GM19324 (cell line): Measurements from ENCODE around the gene ARFGAP1.

Experiments
- ATAC-seq: cut with Tn5 transposase; IDR thresholded peaks from one replicate; pipeline ENCODE4 v1.9.1; 2021; ENCODE audit warnings: mild to moderate bottlenecking, moderate library complexity; ENCODE audit not compliant: unreplicated experiment, low FRiP score

The ARFGAP1 gene

GRCh38 chr20:63289311-63290135 is 16.9 kb downstream of the ARFGAP1 start:
- ATAC-seq: no peak

GRCh38 chr20:63290136-63290676 is 17.6 kb downstream of the ARFGAP1 start:
- no peak for ATAC-seq

- no peak for ATAC-seq
Observed at GRCh38 chr20:63290677-63291472, 18.3 kb downstream of the ARFGAP1 start.

GRCh38 chr20:63291811-63292210 is 19.2 kb downstream of the ARFGAP1 start:
- no peak for ATAC-seq

GRCh38 chr20:63292292-63292701 is 19.7 kb downstream of the ARFGAP1 start:
- no peak for ATAC-seq

- ATAC-seq: no peak
Observed at GRCh38 chr20:63292904-63293303, 20.3 kb downstream of the ARFGAP1 start, which contains the start of gene COL20A1. COL20A1 (plus strand) TSS chr20:63293186; CDS start chr20:63295108, 1,922 bp downstream.

- ATAC-seq: no peak
Observed at GRCh38 chr20:63293456-63293855, 20.8 kb downstream of the ARFGAP1 start.

- no peak for ATAC-seq
Observed at GRCh38 chr20:63293871-63294535, 21.4 kb downstream of the ARFGAP1 start.

- ATAC-seq: no peak
Observed at GRCh38 chr20:63294536-63294900, 21.9 kb downstream of the ARFGAP1 start.

- ATAC-seq: no peak
Observed at GRCh38 chr20:63295018-63295417, 22.4 kb downstream of the ARFGAP1 start.

GRCh38 chr20:63295422-63295821 is 22.8 kb downstream of the ARFGAP1 start:
- no peak for ATAC-seq

- no peak for ATAC-seq
Observed at GRCh38 chr20:63295846-63296245, 23.2 kb downstream of the ARFGAP1 start.

GRCh38 chr20:63296531-63297299 is 24.1 kb downstream of the ARFGAP1 start:
- ATAC-seq: no peak

GRCh38 chr20:63297371-63297781 is 24.8 kb downstream of the ARFGAP1 start:
- no peak for ATAC-seq

- ATAC-seq: no peak
Observed at GRCh38 chr20:63297796-63298572, 25.4 kb downstream of the ARFGAP1 start.

GRCh38 chr20:63298731-63299312 is 26.2 kb downstream of the ARFGAP1 start:
- ATAC-seq: no peak

- ATAC-seq: no peak
Observed at GRCh38 chr20:63301671-63302070, 29.1 kb downstream of the ARFGAP1 start.

GRCh38 chr20:63303095-63303666 is 30.6 kb downstream of the ARFGAP1 start:
- no peak for ATAC-seq

- ATAC-seq: no peak
Observed at GRCh38 chr20:63305393-63305792, 32.8 kb downstream of the ARFGAP1 start.
